ENCODE data around the gene SEMA3B.

- no peak for TF ChIP-seq SNAI2 (CRISPR knock-in tag; IDR thresholded peaks at IDR 0.05)
- no peak for TF ChIP-seq ZFP3 (CRISPR knock-in tag; IDR thresholded peaks at IDR 0.05)
- TF ChIP-seq PATZ1 (CRISPR knock-in tag; IDR thresholded peaks at IDR 0.05; ENCODE audit: borderline replicate concordance) = no peak
- TF ChIP-seq TOX (CRISPR knock-in tag; IDR thresholded peaks at IDR 0.05; ENCODE audit: borderline replicate concordance) = no peak
- TF ChIP-seq ISL1 (CRISPR knock-in tag; IDR thresholded peaks at IDR 0.05) = no peak
- no peak for TF ChIP-seq ZFP30 (CRISPR knock-in tag; IDR thresholded peaks at IDR 0.05)
- no peak for TF ChIP-seq TCF4 (CRISPR knock-in tag; IDR thresholded peaks at IDR 0.05; ENCODE audit: borderline replicate concordance)
- no peak for TF ChIP-seq OSR1 (CRISPR knock-in tag; IDR thresholded peaks at IDR 0.05)
- TF ChIP-seq ARNTL (CRISPR knock-in tag; IDR thresholded peaks at IDR 0.05; ENCODE audit: borderline replicate concordance, low read depth) = no peak
- no peak for TF ChIP-seq TSHZ2 (CRISPR knock-in tag; IDR thresholded peaks at IDR 0.05)
- no peak for TF ChIP-seq GLIS3 (CRISPR knock-in tag; IDR thresholded peaks at IDR 0.05)
These were observed 10.8 kb upstream of the SEMA3B start for GRCh38 chr3:50258029-50258680.
